Measurements from ENCODE around the gene ECD. TPM values are rescaled to one million over a fixed set of nuclear protein-coding genes. Genes with fewer than 3 reads are reported as not detected.

Gene ECD
- total and polyA plus RNA-seq, 5 donors: 10.8 to 19.3 (median 17.0) TPM

Other genes starting within 250 kb of the ECD start
- gene PLA2G12B, start 213.2 kb downstream of the ECD start, total RNA-seq: 1 to 10 TPM; 2.6 to 7.9 (median 6.3) TPM
- 16.6 TPM for gene PLA2G12B, start 213.2 kb downstream of the ECD start, polyA plus RNA-seq
- gene P4HA1, start 71.1 kb downstream of the ECD start, total RNA-seq: 10 to 100 TPM; 37.4 to 55.8 (median 43.9) TPM
- 21.8 TPM for gene P4HA1, start 71.1 kb downstream of the ECD start, polyA plus RNA-seq
- 1 to 10 TPM; 1.9 to 4.1 (median 2.8) TPM for gene NUDT13, start 57.6 kb downstream of the ECD start, total RNA-seq
- 2.7 TPM for gene NUDT13, start 57.6 kb downstream of the ECD start, polyA plus RNA-seq
- 10 to 100 TPM; 11.6 to 17.5 (median 15.1) TPM for gene FAM149B1, start 111 bp upstream of the ECD start, total RNA-seq
- gene FAM149B1, start 111 bp upstream of the ECD start, polyA plus RNA-seq: 16.2 TPM
- 10 to 100 TPM in 2 of 4 donors, 1 to 10 TPM in 2; 7.9 to 10.6 (median 10.2) TPM for gene DNAJC9, start 79.2 kb upstream of the ECD start, total RNA-seq
- gene DNAJC9, start 79.2 kb upstream of the ECD start, polyA plus RNA-seq: 6.5 TPM
- gene MRPS16, start 84.6 kb upstream of the ECD start, total RNA-seq: 10 to 100 TPM; 66.9 to 85.1 (median 79.3) TPM
- gene MRPS16, start 84.6 kb upstream of the ECD start, polyA plus RNA-seq: 80.0 TPM
- gene CFAP70, start 190.9 kb upstream of the ECD start, total RNA-seq: 1 to 10 TPM; 1.6 to 2.3 (median 1.9) TPM
- gene CFAP70, start 190.9 kb upstream of the ECD start, polyA plus RNA-seq: 1.2 TPM
- 100 to 1,000 TPM in 3 of 4 donors, 10 to 100 TPM in 1; 98.4 to 122 (median 113) TPM for gene ANXA7, start 246.1 kb upstream of the ECD start, total RNA-seq
- 78.6 TPM for gene ANXA7, start 246.1 kb upstream of the ECD start, polyA plus RNA-seq

All from right cardiac atrium (tissue), 5 donors.